Activated naive CD8-positive, alpha-beta T cell treated with anti-CD3 and anti-CD28 coated beads for 36 hours (primary cell): ENCODE data around the gene ARFIP2. TPM values are rescaled to one million over a fixed set of nuclear protein-coding genes. Genes with fewer than 3 reads are reported as not detected.
A peak's percentile ranks its signal among the peaks of the same experiment; 100 is the strongest.

Source experiments
- DNase-seq: peaks from one replicate; pipeline ENCODE4 v3.0.0; 2021
- H3K27ac Mint-ChIP-seq: one replicate; pipeline ENCODE4 v1.8.0; 2022; ENCODE audit warnings: mild to moderate bottlenecking, moderate library complexity, mixed read lengths
- H3K27me3 Mint-ChIP-seq: one replicate; pipeline ENCODE4 v1.8.0; 2022; ENCODE audit warnings: mild to moderate bottlenecking, mixed read lengths
- H3K36me3 Mint-ChIP-seq: one replicate; pipeline ENCODE4 v1.8.0; 2021; ENCODE audit warnings: mild to moderate bottlenecking, mixed read lengths
- H3K4me1 Mint-ChIP-seq: one replicate; pipeline ENCODE4 v1.8.0; 2021; ENCODE audit warnings: mixed read lengths
- H3K4me3 Mint-ChIP-seq: one replicate; pipeline ENCODE4 v1.8.0; 2022; ENCODE audit warnings: mild to moderate bottlenecking, moderate library complexity, mixed read lengths
- H3K9me3 Mint-ChIP-seq: one replicate; pipeline ENCODE4 v1.8.0; 2022; ENCODE audit warnings: mixed read lengths
- total RNA-seq, 2 experiments: library from RNA; stranded (reverse); gene quantifications; one replicate each; pipeline ENCODE4 v1.2.3, GENCODE V29; 2021

ARFIP2 gene
- total RNA-seq, 2 experiments from 2014 or later = 44.2 to 47.1 TPM

DNA sequence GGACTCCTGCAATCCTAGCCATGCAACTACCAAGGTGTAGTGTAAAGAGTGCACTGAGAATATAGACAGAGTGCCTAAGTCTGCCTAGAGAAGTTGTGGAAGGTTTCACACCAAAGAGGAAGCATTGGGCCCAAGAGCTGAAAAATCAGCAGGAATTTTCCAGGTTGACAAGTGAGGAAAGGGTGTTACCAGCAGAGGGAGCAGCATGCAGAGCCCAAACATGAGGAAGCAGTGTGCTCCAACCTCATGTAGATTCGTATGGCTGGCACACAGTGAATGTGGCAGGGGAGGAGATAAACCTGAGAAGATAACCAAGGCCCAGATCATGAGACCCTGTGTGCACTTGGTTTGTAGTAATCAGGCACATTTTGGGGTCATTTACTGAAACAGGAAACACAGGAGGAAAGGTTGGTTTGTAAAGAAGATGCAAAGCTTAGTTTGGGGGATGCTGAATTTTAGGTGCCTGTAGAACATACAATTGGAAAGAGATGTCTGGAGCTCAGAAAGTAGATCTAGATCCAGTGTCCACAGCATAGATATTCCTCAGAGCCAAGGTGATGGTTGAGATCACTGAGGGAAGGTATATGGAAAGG is 42.1 kb downstream of the ARFIP2 start:
- no peaks in the 10 kb centered on the region for H3K36me3 Mint-ChIP-seq
- H3K27me3 Mint-ChIP-seq = no peaks in the 10 kb centered on the region
- no peaks in the 10 kb centered on the region for H3K4me1 Mint-ChIP-seq
- H3K4me3 Mint-ChIP-seq = no peak overlapping the region
- H3K9me3 Mint-ChIP-seq = no peaks in the 10 kb centered on the region
- peak; percentile 13 for DNase-seq
- H3K27ac Mint-ChIP-seq = no peak overlapping the region

DNA sequence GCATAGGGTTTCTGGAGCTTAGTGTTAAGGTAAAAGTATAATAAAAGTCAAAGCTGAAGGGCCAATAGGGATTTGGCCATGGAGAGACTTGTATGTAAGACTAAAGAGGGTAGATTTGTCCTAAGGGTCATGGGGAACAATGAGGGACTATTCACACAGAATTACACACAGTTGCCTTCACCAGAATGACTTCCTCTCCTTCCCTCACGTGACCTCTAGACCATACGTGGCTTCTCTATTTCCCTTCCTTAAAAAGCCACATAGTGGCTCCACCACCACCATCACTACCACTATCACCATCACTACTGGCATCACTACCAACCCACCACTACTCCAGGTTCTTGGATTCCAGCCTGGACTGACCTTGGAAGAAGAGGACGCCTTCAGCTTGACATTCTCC is 43.1 kb downstream of the ARFIP2 start:
- Mint-ChIP-seq H3K27ac (no peak overlapping the region), H3K9me3 (no peaks in the 10 kb centered on the region), H3K27me3 (no peaks in the 10 kb centered on the region), H3K36me3 (no peaks in the 10 kb centered on the region), H3K4me3 (no peak overlapping the region), H3K4me1 (no peaks in the 10 kb centered on the region)
- DNase-seq = no peak

DNA sequence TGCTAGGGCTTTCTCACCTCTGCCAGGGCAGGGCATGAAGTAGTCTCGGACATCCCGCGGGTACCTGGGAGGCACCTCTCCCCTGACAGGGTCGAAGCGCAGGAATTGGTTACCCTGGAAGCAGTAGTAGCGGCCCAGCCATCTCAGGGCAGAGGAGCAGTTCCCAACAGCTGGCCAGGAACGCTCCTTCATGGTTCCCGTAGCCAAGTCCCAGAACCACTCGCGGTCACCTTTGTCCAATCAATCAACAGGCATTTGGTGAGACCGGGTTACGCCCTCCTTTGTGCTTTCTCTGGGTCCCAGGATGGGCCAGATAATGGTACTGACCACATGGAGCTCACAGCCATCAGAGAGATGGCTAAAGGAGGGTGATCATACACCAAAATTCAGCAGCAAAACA is 43.7 kb downstream of the ARFIP2 start:
- Mint-ChIP-seq H3K4me1 (no peaks in the 10 kb centered on the region), H3K27me3 (no peaks in the 10 kb centered on the region), H3K4me3 (no peak overlapping the region), H3K9me3 (no peaks in the 10 kb centered on the region), H3K36me3 (no peaks in the 10 kb centered on the region), H3K27ac (no peak overlapping the region)
- no peak for DNase-seq

DNA sequence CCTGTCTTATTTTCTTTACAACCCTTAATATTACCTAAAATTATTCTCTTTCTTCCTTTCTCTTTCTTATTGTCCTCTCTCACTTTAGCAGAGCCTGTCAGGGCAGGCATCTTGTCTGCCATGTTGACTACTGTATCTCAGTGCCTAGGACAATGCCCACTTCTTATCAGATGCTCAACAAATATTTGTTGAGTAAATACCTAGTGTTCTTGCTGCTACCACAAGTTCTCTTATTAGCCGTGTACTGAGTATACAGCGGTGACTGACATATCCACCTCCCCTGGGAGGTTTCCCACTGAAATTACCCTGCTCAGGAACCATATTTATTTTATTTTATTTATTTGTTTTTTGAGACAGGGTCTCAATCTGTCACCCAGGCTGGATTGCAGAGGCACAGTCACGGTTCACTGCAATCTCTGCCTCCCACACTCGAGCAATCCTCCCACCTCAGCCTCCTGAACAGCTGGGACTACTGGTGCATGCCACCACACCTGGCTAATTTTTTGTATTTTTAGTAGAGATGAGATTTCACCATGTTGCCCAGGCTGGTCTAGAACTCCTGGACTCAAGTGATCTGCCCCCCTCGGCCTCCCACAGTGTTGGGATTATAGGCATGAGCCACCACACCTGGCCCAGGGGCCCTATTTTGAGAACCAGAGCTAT is 47.0 kb downstream of the ARFIP2 start:
- no peak for DNase-seq
- Mint-ChIP-seq H3K9me3 (no peaks in the 10 kb centered on the region), H3K27ac (no peak overlapping the region), H3K27me3 (no peaks in the 10 kb centered on the region), H3K4me1 (no peaks in the 10 kb centered on the region), H3K36me3 (no peaks in the 10 kb centered on the region), H3K4me3 (no peak overlapping the region)

DNA sequence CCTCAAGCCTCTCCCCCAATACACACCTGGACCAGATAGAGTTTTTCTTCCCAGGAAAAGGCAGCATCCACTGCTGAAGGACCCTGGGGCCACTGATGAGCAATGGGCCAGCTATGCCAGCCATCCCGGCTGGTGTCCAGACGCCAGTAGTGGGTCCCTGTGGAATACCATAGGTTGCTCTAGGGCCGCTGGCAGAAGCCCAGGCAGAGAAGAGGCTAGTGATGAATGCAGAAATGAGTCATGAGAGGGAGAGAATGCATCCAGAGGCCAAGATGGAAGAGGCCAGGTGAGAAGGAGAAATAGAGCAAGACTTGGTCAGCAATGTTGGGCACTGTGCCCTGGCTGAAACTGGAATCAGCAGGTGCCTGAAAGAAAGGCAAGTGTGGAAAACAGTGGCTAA is 49.3 kb downstream of the ARFIP2 start:
- Mint-ChIP-seq H3K4me3 (no peak overlapping the region), H3K27me3 (no peaks in the 10 kb centered on the region), H3K27ac (no peak overlapping the region), H3K36me3 (no peaks in the 10 kb centered on the region), H3K9me3 (no peaks in the 10 kb centered on the region), H3K4me1 (no peaks in the 10 kb centered on the region)
- DNase-seq = no peak

DNA sequence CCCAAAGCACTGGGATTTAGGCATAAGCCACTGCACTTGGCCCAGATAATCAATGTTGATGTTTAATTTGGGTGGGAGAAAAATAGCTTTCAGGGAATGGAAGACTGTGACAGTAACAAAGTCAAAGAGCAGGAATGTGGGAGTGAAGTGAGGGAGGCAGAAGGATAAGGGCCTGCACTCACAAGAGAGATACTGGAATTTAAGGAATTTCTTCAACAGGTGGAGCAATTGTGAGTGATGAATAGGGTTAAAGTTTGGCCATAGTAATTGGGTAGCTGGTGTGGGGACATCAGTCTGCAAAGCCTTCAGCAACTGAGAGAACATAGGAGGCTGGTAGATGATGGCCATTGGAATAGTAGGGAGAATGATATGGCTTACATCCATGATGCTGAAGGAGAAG is 53.6 kb downstream of the ARFIP2 start:
- no peak for DNase-seq
- peaks cover 6% of the 10 kb centered on the region for H3K27me3 Mint-ChIP-seq
- H3K27ac Mint-ChIP-seq = no peak overlapping the region
- H3K4me1 Mint-ChIP-seq = no peaks in the 10 kb centered on the region
- H3K4me3 Mint-ChIP-seq = no peak overlapping the region
- no peaks in the 10 kb centered on the region for H3K9me3 Mint-ChIP-seq
- no peaks in the 10 kb centered on the region for H3K36me3 Mint-ChIP-seq

Other genes with a start within 250 kb of the ARFIP2 start
- 10 to 100 TPM; 14.2 to 16.0 TPM for gene FHIP1B, start 246.7 kb downstream of the ARFIP2 start, total RNA-seq
- under 1 TPM; 0.10 to 0.30 TPM for gene CNGA4, start 242.2 kb downstream of the ARFIP2 start, total RNA-seq
- gene CCKBR, start 221.5 kb downstream of the ARFIP2 start, total RNA-seq = under 1 TPM; 0.16 to 0.43 TPM
- 10 to 100 TPM; 26.3 to 30.0 TPM for gene CAVIN3, start 160.8 kb downstream of the ARFIP2 start, total RNA-seq
- 10 to 100 TPM; 12.9 to 16.9 TPM for gene SMPD1, start 90.9 kb downstream of the ARFIP2 start, total RNA-seq
- gene APBB1, start 62.2 kb downstream of the ARFIP2 start, total RNA-seq = 10 to 100 TPM; 29.2 to 32.3 TPM
- not detected for gene HPX, start 40.3 kb downstream of the ARFIP2 start, total RNA-seq
- gene TRIM3, start 7.4 kb downstream of the ARFIP2 start, total RNA-seq = 1 to 10 TPM; 3.4 to 3.6 TPM
- gene TIMM10B, start 170 bp upstream of the ARFIP2 start, total RNA-seq = 10 to 100 TPM; 40.3 to 44.3 TPM
- 10 to 100 TPM; 11.6 to 11.7 TPM for gene DNHD1, start 15.9 kb upstream of the ARFIP2 start, total RNA-seq
- gene RRP8, start 122.3 kb upstream of the ARFIP2 start, total RNA-seq = 10 to 100 TPM; 37.8 to 45.3 TPM
- gene ILK, start 122.4 kb upstream of the ARFIP2 start, total RNA-seq = 10 to 100 TPM; 66.1 to 68.0 TPM
- gene TAF10, start 130.9 kb upstream of the ARFIP2 start, total RNA-seq = 100 to 1,000 TPM; 156 to 160 TPM
- 10 to 100 TPM; 30.7 to 33.7 TPM for gene TPP1, start 138.1 kb upstream of the ARFIP2 start, total RNA-seq
- 1 to 10 TPM; 1.3 to 1.4 TPM for gene DCHS1, start 174.5 kb upstream of the ARFIP2 start, total RNA-seq
- 100 to 1,000 TPM; 141 to 143 TPM for gene MRPL17, start 202.0 kb upstream of the ARFIP2 start, total RNA-seq